Gastrocnemius medialis (tissue), 4 donors: ENCODE measurements around the gene CASP14.

Experiments
- CTCF ChIP-seq, 5 experiments: fragments of 450-650 bp in 3 of 5; fragments of 200-600 bp in 2 of 5; sonication (generic) in 2 of 5; IDR thresholded peaks in 4 of 5; conservative IDR thresholded peaks in 1 of 5; 1 replicate in 4 of 5; 2 replicates in 1 of 5; pipeline ENCODE4 v1.5.1; 2016 to 2019; ENCODE audit warnings: antibody characterized with exemption in 5 of 5, mild to moderate bottlenecking in 3 of 5, moderate library complexity in 3 of 5
- POLR2A ChIP-seq, 2 donors: fragments of 450-650 bp; IDR thresholded peaks; one replicate each; pipeline ENCODE4 v1.6.1; 2017; ENCODE audit warnings: antibody characterized with exemption in 2 of 2, mild to moderate bottlenecking in 2 of 2, moderate library complexity in 2 of 2

- TF ChIP-seq POLR2A (IDR thresholded peaks at IDR 0.05) (no peak), CTCF (IDR thresholded peaks at IDR 0.05 in 4 of 5, conservative IDR thresholded peaks at IDR 0.05 in 1 of 5) (no peak)
These were observed 7.3 kb upstream of the CASP14 start for GRCh38 chr19:15042003-15042402.
